Thyroid gland (tissue), 4 donors: ENCODE measurements around the gene EXOC4. TPM values are rescaled to one million over a fixed set of nuclear protein-coding genes. Genes with fewer than 3 reads are reported as not detected.

ENCODE experiments used
- DNase-seq, 2 donors: peaks; one replicate each; pipeline ENCODE4 v3.0.0-alpha.2; 2019
- H3K27ac ChIP-seq, 3 donors: fragments of 200-600 bp; sonication (generic); 1 replicate in 2 of 3; 2 replicates in 1 of 3; pipeline ENCODE4 v1.5.1; 2016 to 2019; ENCODE audit warnings: mild to moderate bottlenecking in 1 of 3, moderate library complexity in 1 of 3
- H3K27me3 ChIP-seq: fragments of 200-600 bp; sonication (generic); one replicate; pipeline ENCODE4 v1.5.1; 2019
- H3K36me3 ChIP-seq, 2 donors: fragments of 200-600 bp; sonication (generic); one replicate each; pipeline ENCODE4 v1.5.1; 2016 to 2019
- H3K4me1 ChIP-seq, 2 donors: fragments of 200-600 bp; sonication (generic); one replicate each; pipeline ENCODE4 v1.5.1; 2017 to 2019
- H3K4me3 ChIP-seq, 3 donors: fragments of 200-600 bp; sonication (generic); replicated peaks in 1 of 3; 1 replicate in 2 of 3; 2 replicates in 1 of 3; pipeline ENCODE4 v1.5.1; 2016; ENCODE audit warnings: mild to moderate bottlenecking in 1 of 3
- H3K9me3 ChIP-seq: fragments of 200-600 bp; sonication (generic); one replicate; pipeline ENCODE4 v1.5.1; 2017
- POLR2A ChIP-seq, 2 donors: fragments of 450-650 bp; IDR thresholded peaks; one replicate each; pipeline ENCODE4 v1.6.1; 2017; ENCODE audit warnings: antibody characterized with exemption in 2 of 2, mild to moderate bottlenecking in 2 of 2, moderate library complexity in 1 of 2
- WGBS, 2 donors: methylation state at CpG; one replicate each; pipeline ENCODE4 v1.1.5; 2017; 5-methylcytosine and 5-hydroxymethylcytosine counted together
- intact Hi-C: fragments of 100-400 bp; cut with DNase I; formaldehyde crosslinking; loops from one replicate; pipeline ENCODE4 v1.15.1; 2023
- total RNA-seq, 4 donors: library from RNA; depleted of rRNA; stranded (reverse); fragments of >200 nt; gene quantifications; one replicate each; pipeline ENCODE4 v1.2.3, GENCODE V29; 2016
- TF ChIP-seq, protein P1 (sequence below), 6 experiments: fragments of 200-600 bp in 3 of 6; fragments of 450-650 bp in 3 of 6; sonication (generic) in 3 of 6; IDR thresholded peaks; one replicate each; pipeline ENCODE4 v1.5.1; 2016 to 2019; ENCODE audit warnings: antibody characterized with exemption in 6 of 6, mild to moderate bottlenecking in 2 of 6, inconsistent platforms in 1 of 6, moderate library complexity in 1 of 6

EXOC4 gene
- total RNA-seq, 4 donors from 2014 or later, result 74.0 to 116 (median 107) TPM

DNA sequence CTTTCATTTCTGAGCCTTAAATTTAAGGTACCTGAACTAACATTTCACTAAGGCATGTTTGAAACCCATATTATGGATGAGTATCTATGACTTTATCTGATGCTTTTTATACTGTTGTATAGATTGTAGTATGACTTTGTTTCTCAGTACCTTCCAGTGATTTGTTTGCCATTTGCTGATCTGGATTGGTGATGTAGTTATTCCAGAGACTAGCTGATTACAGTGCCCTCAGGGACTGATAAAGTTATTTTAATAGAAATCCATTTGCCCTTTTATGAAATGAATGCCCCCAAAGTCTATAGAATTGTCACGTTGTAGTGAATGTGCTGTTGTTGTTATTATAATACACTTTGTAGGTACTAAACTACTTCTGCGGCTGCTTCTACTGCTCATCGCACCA is 488.8 kb downstream of the EXOC4 start:
- no peaks in the 10 kb centered on the region for H3K36me3 ChIP-seq
- peaks cover 0 to 8% of the 10 kb centered on the region in 2 donors for H3K4me1 ChIP-seq
- no peak overlapping the region for H3K27ac ChIP-seq
- no peaks in the 10 kb centered on the region for H3K9me3 ChIP-seq
- H3K4me3 ChIP-seq, result no peak overlapping the region
- no peaks in the 10 kb centered on the region for H3K27me3 ChIP-seq
- TF ChIP-seq POLR2A (IDR thresholded peaks at IDR 0.05), result no peak
- TF ChIP-seq, protein P1, sequence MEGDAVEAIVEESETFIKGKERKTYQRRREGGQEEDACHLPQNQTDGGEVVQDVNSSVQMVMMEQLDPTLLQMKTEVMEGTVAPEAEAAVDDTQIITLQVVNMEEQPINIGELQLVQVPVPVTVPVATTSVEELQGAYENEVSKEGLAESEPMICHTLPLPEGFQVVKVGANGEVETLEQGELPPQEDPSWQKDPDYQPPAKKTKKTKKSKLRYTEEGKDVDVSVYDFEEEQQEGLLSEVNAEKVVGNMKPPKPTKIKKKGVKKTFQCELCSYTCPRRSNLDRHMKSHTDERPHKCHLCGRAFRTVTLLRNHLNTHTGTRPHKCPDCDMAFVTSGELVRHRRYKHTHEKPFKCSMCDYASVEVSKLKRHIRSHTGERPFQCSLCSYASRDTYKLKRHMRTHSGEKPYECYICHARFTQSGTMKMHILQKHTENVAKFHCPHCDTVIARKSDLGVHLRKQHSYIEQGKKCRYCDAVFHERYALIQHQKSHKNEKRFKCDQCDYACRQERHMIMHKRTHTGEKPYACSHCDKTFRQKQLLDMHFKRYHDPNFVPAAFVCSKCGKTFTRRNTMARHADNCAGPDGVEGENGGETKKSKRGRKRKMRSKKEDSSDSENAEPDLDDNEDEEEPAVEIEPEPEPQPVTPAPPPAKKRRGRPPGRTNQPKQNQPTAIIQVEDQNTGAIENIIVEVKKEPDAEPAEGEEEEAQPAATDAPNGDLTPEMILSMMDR (IDR thresholded peaks at IDR 0.05), result no peak
- no peak for DNase-seq
- intact Hi-C loops, result no loop called here
- 93 to 95% methylated on average over 3 of the region's 3 CpGs for WGBS, 2 donors

- DNase-seq, result no peak
- Histone ChIP-seq H3K36me3 (no peaks in the 10 kb centered on the region), H3K9me3 (no peaks in the 10 kb centered on the region), H3K27ac (no peak overlapping the region), H3K27me3 (no peaks in the 10 kb centered on the region), H3K4me1 (peaks cover 0 to 9% of the 10 kb centered on the region in 2 donors), H3K4me3 (no peak overlapping the region)
- intact Hi-C loops, result no loop called here
- 76 to 77% methylated on average over 6 of the region's 6 CpGs for WGBS, 2 donors
- TF ChIP-seq, protein P1 (IDR thresholded peaks at IDR 0.05), result peak in 3 of 6 experiments; percentile 22 to 39 (median 37)
- TF ChIP-seq POLR2A (IDR thresholded peaks at IDR 0.05), result no peak
These were observed 490.0 kb downstream of the EXOC4 start for GRCh38 chr7:133742709-133743538.

DNA sequence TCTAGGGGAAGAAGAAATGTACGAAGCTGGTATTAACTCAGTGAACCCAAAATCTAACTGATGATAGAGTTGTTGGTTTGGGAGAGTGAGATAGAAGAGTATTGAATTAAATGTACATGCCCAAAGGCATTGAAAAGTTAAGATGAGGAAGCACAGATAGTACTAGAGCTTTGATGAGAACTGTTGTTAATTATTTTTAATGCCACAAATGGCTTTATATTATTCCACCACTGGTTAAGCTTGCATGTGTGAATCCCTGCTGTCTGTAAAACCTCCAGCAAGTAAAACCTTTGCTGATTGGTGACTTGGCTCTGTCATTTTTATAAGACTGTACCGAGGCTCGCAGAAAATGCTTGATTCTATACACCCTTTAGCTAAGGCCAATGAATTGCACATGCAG is 491.6 kb downstream of the EXOC4 start:
- intact Hi-C loops, result no loop called here
- WGBS, 2 donors, result 95 to 100% methylated on average over 3 of the region's 3 CpGs

GRCh38 chr7:133746305-133746704 is 493.4 kb downstream of the EXOC4 start:
- Histone ChIP-seq H3K9me3 (no peaks in the 10 kb centered on the region), H3K4me1 (peaks cover 0 to 9% of the 10 kb centered on the region in 2 donors), H3K27me3 (no peaks in the 10 kb centered on the region), H3K36me3 (no peaks in the 10 kb centered on the region), H3K27ac (peak overlapping the region in 1 of 3 donors; percentile 68), H3K4me3 (no peak overlapping the region)
- DNase-seq, result no peak
- intact Hi-C loops, result no loop called here
- 56 to 61% methylated on average over 3 of the region's 3 CpGs for WGBS, 2 donors
- no peak for TF ChIP-seq POLR2A (IDR thresholded peaks at IDR 0.05)
- TF ChIP-seq, protein P1 (IDR thresholded peaks at IDR 0.05), result no peak

More for the DNA sequence above, 491.6 kb downstream of the EXOC4 start:
- Histone ChIP-seq H3K4me3 (no peak overlapping the region), H3K27ac (no peak overlapping the region), H3K36me3 (no peaks in the 10 kb centered on the region), H3K9me3 (no peaks in the 10 kb centered on the region), H3K4me1 (peaks cover 0 to 9% of the 10 kb centered on the region in 2 donors), H3K27me3 (no peaks in the 10 kb centered on the region)
- no peak for TF ChIP-seq POLR2A (IDR thresholded peaks at IDR 0.05)
- TF ChIP-seq, protein P1 (IDR thresholded peaks at IDR 0.05), result no peak
- DNase-seq, result no peak

DNA sequence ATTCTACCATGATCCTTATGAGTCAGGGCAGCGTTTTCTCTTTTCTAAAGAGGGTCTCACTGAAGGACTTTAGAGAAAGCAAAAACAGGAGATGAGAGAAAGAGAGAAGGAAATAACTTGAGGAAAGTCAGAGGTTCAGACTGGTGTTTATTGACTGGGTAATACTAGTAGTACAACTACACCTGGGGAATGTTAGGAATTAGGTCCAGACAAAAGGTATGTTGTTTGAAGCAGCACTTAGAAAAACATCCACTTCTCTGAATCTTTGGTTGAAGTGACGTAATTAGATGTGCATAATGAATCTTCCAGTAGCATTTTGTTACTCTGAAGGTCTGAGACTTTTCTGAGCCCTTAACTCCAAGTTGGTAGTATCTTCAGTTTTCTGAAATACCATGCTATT is 494.0 kb downstream of the EXOC4 start:
- Histone ChIP-seq H3K27me3 (no peaks in the 10 kb centered on the region), H3K4me1 (peaks cover 0 to 9% of the 10 kb centered on the region in 2 donors), H3K4me3 (no peak overlapping the region), H3K36me3 (no peaks in the 10 kb centered on the region), H3K9me3 (no peaks in the 10 kb centered on the region), H3K27ac (peak overlapping the region in 1 of 3 donors; percentile 68)
- TF ChIP-seq, protein P1 (IDR thresholded peaks at IDR 0.05), result no peak
- TF ChIP-seq POLR2A (IDR thresholded peaks at IDR 0.05), result no peak
- WGBS, 2 donors, result 10 to 27% methylated on average over 2 of the region's 2 CpGs
- DNase-seq, result no peak
- intact Hi-C loops, result no loop called here
